Esophagus squamous epithelium (tissue), 4 donors: ENCODE measurements around the gene RBPJL.

ENCODE experiments used
- CTCF ChIP-seq, 6 experiments: fragments of 450-650 bp in 4 of 6; fragments of 200-600 bp in 2 of 6; sonication (generic) in 2 of 6; IDR thresholded peaks; one replicate each; pipeline ENCODE4 v1.5.1; 2016 to 2019; ENCODE audit warnings: antibody characterized with exemption in 6 of 6, mild to moderate bottlenecking in 4 of 6, moderate library complexity in 4 of 6
- POLR2A ChIP-seq, 4 donors: fragments of 450-650 bp; IDR thresholded peaks; one replicate each; pipeline ENCODE4 v1.6.1; 2017; ENCODE audit warnings: antibody characterized with exemption in 4 of 4, mild to moderate bottlenecking in 4 of 4, moderate library complexity in 3 of 4

DNA sequence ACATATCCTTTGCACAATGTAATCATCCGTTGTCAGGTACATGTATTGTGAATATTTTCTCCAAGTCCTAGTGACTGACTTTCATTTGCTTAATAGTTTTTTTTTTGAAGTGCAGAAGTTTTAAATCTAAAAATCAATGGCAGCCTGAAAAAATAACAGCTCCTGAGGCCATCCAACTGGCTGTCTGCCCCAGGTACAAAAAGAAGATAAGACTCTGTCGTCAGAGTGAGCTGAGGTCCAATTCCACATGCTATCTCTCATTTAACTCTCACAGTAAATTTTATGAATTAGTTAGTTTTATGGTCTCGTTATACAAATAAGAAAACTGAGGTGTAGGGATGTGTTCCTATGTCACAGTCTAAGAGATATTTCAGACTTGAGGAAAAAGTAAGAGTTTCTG lies 31.3 kb upstream of the RBPJL start:
- TF ChIP-seq CTCF (IDR thresholded peaks at IDR 0.05) = no peak
- TF ChIP-seq POLR2A (IDR thresholded peaks at IDR 0.05) = no peak
